ENCODE data around the gene ZFAND3. TPM values are rescaled to one million over a fixed set of nuclear protein-coding genes. Genes with fewer than 3 reads are reported as not detected.

Gene ZFAND3
- total and polyA plus RNA-seq, 3 donors from 2014 or later: 104 to 329 (median 109) TPM

GRCh38 chr6:38020593-38020992, 201.1 kb downstream of the ZFAND3 start:
- peaks cover 3% of the 10 kb centered on the region for H3K4me1 ChIP-seq
- no peaks in the 10 kb centered on the region for H3K36me3 ChIP-seq (ENCODE audit: low read depth, missing control alignments)
- H3K27me3 ChIP-seq: no peaks in the 10 kb centered on the region
- TF ChIP-seq CTCF (IDR thresholded peaks at IDR 0.05) (no peak), POLR2A (IDR thresholded peaks at IDR 0.05) (no peak)
- H3K9me3 ChIP-seq: no peaks in the 10 kb centered on the region
- no peak for DNase-seq
- no peak overlapping the region for H3K27ac ChIP-seq
- intact Hi-C loops (cut with DNase I; ENCODE audit: low total_unique reads): no loop called here
- H3K4me3 ChIP-seq: no peak overlapping the region
- 72 to 73% methylated on average over 2 of the region's 2 CpGs for WGBS, 2 donors

- Histone ChIP-seq H3K27me3 (no peaks in the 10 kb centered on the region), H3K27ac (no peak overlapping the region), H3K36me3 (ENCODE audit: low read depth, missing control alignments) (no peaks in the 10 kb centered on the region), H3K9me3 (no peaks in the 10 kb centered on the region), H3K4me3 (no peak overlapping the region), H3K4me1 (peaks cover 3% of the 10 kb centered on the region)
- no peak for TF ChIP-seq POLR2A (IDR thresholded peaks at IDR 0.05)
- no peak for DNase-seq
- 83 to 86% methylated on average over 2 of the region's 2 CpGs for WGBS, 2 donors
- intact Hi-C loops (cut with DNase I; ENCODE audit: low total_unique reads): no loop called here
These were observed 201.5 kb downstream of the ZFAND3 start for GRCh38 chr6:38021029-38021428.

GRCh38 chr6:38021571-38021970, 202.0 kb downstream of the ZFAND3 start:
- Histone ChIP-seq H3K27ac (no peak overlapping the region), H3K4me1 (peaks cover 3% of the 10 kb centered on the region), H3K9me3 (no peaks in the 10 kb centered on the region), H3K36me3 (ENCODE audit: low read depth, missing control alignments) (no peaks in the 10 kb centered on the region), H3K27me3 (no peaks in the 10 kb centered on the region), H3K4me3 (no peak overlapping the region)
- TF ChIP-seq POLR2A (IDR thresholded peaks at IDR 0.05) (no peak), CTCF (IDR thresholded peaks at IDR 0.05) (no peak)
- intact Hi-C loops (cut with DNase I; ENCODE audit: low total_unique reads): no loop called here
- 67 to 82% methylated on average over 1 of the region's 1 CpG for whole genome bisulfite sequencing, 2 donors
- DNase-seq: no peak

GRCh38 chr6:38022688-38023087, 203.2 kb downstream of the ZFAND3 start:
- DNase-seq: no peak
- Histone ChIP-seq H3K4me1 (peaks cover 3% of the 10 kb centered on the region), H3K4me3 (no peak overlapping the region), H3K27me3 (no peaks in the 10 kb centered on the region), H3K27ac (no peak overlapping the region), H3K9me3 (no peaks in the 10 kb centered on the region), H3K36me3 (ENCODE audit: low read depth, missing control alignments) (no peaks in the 10 kb centered on the region)
- TF ChIP-seq POLR2A (IDR thresholded peaks at IDR 0.05): no peak
- no peak for TF ChIP-seq CTCF (IDR thresholded peaks at IDR 0.05)
- intact Hi-C loops (cut with DNase I; ENCODE audit: low total_unique reads): no loop called here
- 92 to 100% methylated on average over 1 of the region's 1 CpG for WGBS, 2 donors

GRCh38 chr6:38024908-38025307, 205.4 kb downstream of the ZFAND3 start:
- no peak for DNase-seq
- Histone ChIP-seq H3K4me1 (peaks cover 3% of the 10 kb centered on the region), H3K4me3 (no peak overlapping the region), H3K36me3 (ENCODE audit: low read depth, missing control alignments) (no peaks in the 10 kb centered on the region), H3K27ac (no peak overlapping the region), H3K27me3 (no peaks in the 10 kb centered on the region), H3K9me3 (no peaks in the 10 kb centered on the region)
- TF ChIP-seq CTCF (IDR thresholded peaks at IDR 0.05): no peak
- intact Hi-C loops (cut with DNase I; ENCODE audit: low total_unique reads): no loop called here

All from testis (tissue), 3 donors.